ENCODE results near the gene PTMA.
"Not testable (repeated sequence)": the region's sequence is repeated elsewhere in the genome, so short reads cannot be mapped to it uniquely, and the experiment has no call there.

Gene PTMA

GRCh38 chr2:231707927-231708772 lies at the start of gene PTMA:
Gene PTMA (plus strand): TSS chr2:231708525. CDS start chr2:231708707, 182 bp downstream.
- DNase-seq: peak; percentile 98

- not testable (repeated sequence) for DNase-seq
Observed at GRCh38 chr2:231660073-231660472, 48.3 kb upstream of the PTMA start.

GRCh38 chr2:231660860-231661259 lies 47.5 kb upstream of the PTMA start:
- DNase-seq: no peak

- DNase-seq: no peak
Observed at GRCh38 chr2:231661422-231662027, 46.8 kb upstream of the PTMA start.

- DNase-seq: peak; percentile 95
Observed at GRCh38 chr2:231662028-231662810, 46.1 kb upstream of the PTMA start.

GRCh38 chr2:231662811-231663457 lies 45.4 kb upstream of the PTMA start:
- DNase-seq: no peak

GRCh38 chr2:231663458-231664212 lies 44.7 kb upstream of the PTMA start:
- DNase-seq: no peak

GRCh38 chr2:231664727-231665126 lies 43.6 kb upstream of the PTMA start:
- DNase-seq: no peak

GRCh38 chr2:231665245-231666170 lies 42.8 kb upstream of the PTMA start:
- DNase-seq: no peak

GRCh38 chr2:231666171-231667095 lies 41.9 kb upstream of the PTMA start:
- no peak for DNase-seq

- no peak for DNase-seq
Observed at GRCh38 chr2:231667096-231667427, 41.3 kb upstream of the PTMA start.

- DNase-seq: no peak
Observed at GRCh38 chr2:231667496-231667895, 40.8 kb upstream of the PTMA start.

GRCh38 chr2:231668981-231669380 lies 39.3 kb upstream of the PTMA start:
- DNase-seq: no peak

- DNase-seq: no peak
Observed at GRCh38 chr2:231671270-231672050, 36.9 kb upstream of the PTMA start.

GRCh38 chr2:231672617-231673347 lies 35.5 kb upstream of the PTMA start:
- no peak for DNase-seq

- no peak for DNase-seq
Observed at GRCh38 chr2:231673348-231673770, 35.0 kb upstream of the PTMA start.

GRCh38 chr2:231674587-231675338 lies 33.6 kb upstream of the PTMA start:
- DNase-seq: peak; percentile 55

GRCh38 chr2:231676243-231676642 lies 32.1 kb upstream of the PTMA start:
- DNase-seq: no peak
